T-cell (primary cell): ENCODE results near the gene NAA16. TPM values are rescaled to one million over a fixed set of nuclear protein-coding genes. Genes with fewer than 3 reads are reported as not detected.
"Not testable (repeated sequence)": the region's sequence is repeated elsewhere in the genome, so short reads cannot be mapped to it uniquely, and the experiment has no call there.

ENCODE experiments used
- ATAC-seq, 4 experiments: fragments of 200-7000 bp in 3 of 4; fragments of 150-1000 bp in 1 of 4; cut with Tn5 transposase; replicated peaks in 1 of 4; 1 replicate in 3 of 4; 2 replicates in 1 of 4; pipeline ENCODE4 v1.10.0; 2021; ENCODE audit warnings: moderate library complexity in 3 of 4, mild to moderate bottlenecking in 2 of 4, moderate number of reproducible peaks in 1 of 4
- CTCF ChIA-PET, 2 donors: fragments of 300-600 bp; sonication (Branson Sonifier 250); formaldehyde crosslinking; loops; one replicate each; lab custom pipeline; 2022; ENCODE audit warnings: antibody characterized with exemption in 2 of 2; lab: Charles Lee
- POLR2A ChIA-PET, 2 donors: fragments of 300-600 bp; sonication (Branson Sonifier 250); formaldehyde crosslinking; loops; one replicate each; lab custom pipeline; 2022; ENCODE audit warnings: antibody characterized with exemption in 2 of 2; lab: Charles Lee
- DNase-seq, 35 experiments: peaks; one replicate each; pipeline versions ENCODE4 v3.0.0 to v3.0.0-alpha.2; 2013 to 2023
- H3K27ac ChIP-seq: one replicate; pipeline ENCODE4 v1.5.1; 2013; ENCODE audit warnings: low read length
- H3K27me3 ChIP-seq, 2 experiments: replicated peaks in 1 of 2; 1 replicate in 1 of 2; 2 replicates in 1 of 2; pipeline versions ENCODE4 v1.6.1 to v1.7.0; 2013; ENCODE audit warnings: low read length in 1 of 2, mixed read lengths in 1 of 2; ENCODE audit not compliant: control insufficient read depth in 2 of 2, insufficient read depth in 2 of 2; ENCODE audit errors: extremely low read depth in 1 of 2
- H3K36me3 ChIP-seq, 2 donors: 1 replicate in 1 of 2; 2 replicates in 1 of 2; pipeline versions ENCODE4 v1.6.1 to v1.7.0; 2013; ENCODE audit warnings: low read length in 1 of 2; ENCODE audit not compliant: control insufficient read depth in 2 of 2, insufficient read depth in 1 of 2; ENCODE audit errors: extremely low read depth in 1 of 2
- H3K4me1 ChIP-seq, 2 experiments: 1 replicate in 1 of 2; 2 replicates in 1 of 2; pipeline versions ENCODE4 v1.6.1 to v1.7.0; 2013; ENCODE audit warnings: low read length in 2 of 2, mixed read lengths in 1 of 2; ENCODE audit not compliant: insufficient read depth in 2 of 2, control insufficient read depth in 1 of 2; ENCODE audit errors: extremely low read depth in 1 of 2
- H3K4me3 ChIP-seq, 2 donors: 1 replicate in 1 of 2; 2 replicates in 1 of 2; pipeline versions ENCODE4 v1.5.1 to v1.7.0; 2013; ENCODE audit warnings: mild to moderate bottlenecking in 2 of 2, low read length in 1 of 2, moderate library complexity in 1 of 2; ENCODE audit not compliant: control insufficient read depth in 1 of 2; ENCODE audit errors: extremely low read depth in 1 of 2
- H3K9me3 ChIP-seq: 2 replicates; pipeline ENCODE4 v1.7.0; 2013
- H3K27ac Mint-ChIP-seq, 2 donors: one replicate each; pipeline ENCODE4 v1.8.0; 2020 to 2021; ENCODE audit warnings: mild to moderate bottlenecking in 2 of 2, mixed read lengths in 2 of 2
- H3K27me3 Mint-ChIP-seq, 2 donors: one replicate each; pipeline ENCODE4 v1.8.0; 2021 to 2022; ENCODE audit warnings: mixed read lengths in 2 of 2
- H3K36me3 Mint-ChIP-seq: one replicate; pipeline ENCODE4 v1.8.0; 2021; ENCODE audit warnings: mixed read lengths
- H3K4me1 Mint-ChIP-seq, 3 donors: one replicate each; pipeline ENCODE4 v1.8.0; 2020 to 2022; ENCODE audit warnings: mixed read lengths in 3 of 3, mild to moderate bottlenecking in 1 of 3
- H3K4me3 Mint-ChIP-seq, 3 donors: one replicate each; pipeline ENCODE4 v1.8.0; 2020 to 2022; ENCODE audit warnings: mild to moderate bottlenecking in 3 of 3, mixed read lengths in 3 of 3, moderate library complexity in 3 of 3
- H3K9me3 Mint-ChIP-seq, 3 donors: one replicate each; pipeline ENCODE4 v1.8.0; 2020 to 2022; ENCODE audit warnings: mixed read lengths in 3 of 3
- WGBS: methylation state at CpG from one replicate; pipeline ENCODE4 v1.1.5; 2013; ENCODE audit warnings: missing lambda C conversion rate; ENCODE audit not compliant: insufficient coverage; 5-methylcytosine and 5-hydroxymethylcytosine counted together
- total RNA-seq, 35 experiments: library from RNA in 6 of 35; stranded (reverse) in 6 of 35; fragments of 120-200 nt in 1 of 35; gene quantifications; one replicate each; pipeline versions ENCODE4 v1.2.1 to v1.2.4 and lab custom pipeline; 2013 to 2026

Gene NAA16
- total RNA-seq, 5 donors from 2014 or later (not counting 1 experiment from before 2014, with no cell fraction given): 45.7 to 93.7 (median 49.6) TPM

DNA sequence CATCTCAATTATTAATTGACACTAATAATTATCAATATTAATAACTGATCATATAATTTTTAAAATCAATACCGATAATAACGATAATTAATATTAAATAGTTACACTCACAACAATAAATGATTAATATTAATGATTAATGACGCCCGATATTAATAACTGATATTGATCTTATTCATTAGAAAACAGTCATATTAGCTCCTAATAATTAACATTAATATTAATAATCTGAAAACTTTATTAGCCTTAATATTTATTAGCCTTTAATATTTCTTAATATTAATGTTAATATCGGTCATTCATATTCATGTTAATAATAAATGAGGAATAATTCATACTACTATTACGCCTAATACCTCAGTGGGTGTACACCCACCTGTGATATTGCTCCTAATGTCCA is 113.6 kb downstream of the NAA16 start:
- CTCF ChIA-PET, H3K9me3 Mint-ChIP-seq, H3K27ac Mint-ChIP-seq, H3K4me3 ChIP-seq, H3K9me3 ChIP-seq, ATAC-seq, POLR2A ChIA-PET, H3K27ac ChIP-seq, H3K27me3 Mint-ChIP-seq, H3K4me3 Mint-ChIP-seq, H3K36me3 Mint-ChIP-seq, H3K36me3 ChIP-seq, DNase-seq: not testable (repeated sequence)
- H3K27me3 ChIP-seq: peaks cover 0 to 12% of the 10 kb centered on the region in 2 experiments
- H3K4me1 Mint-ChIP-seq: peaks cover 8 to 21% (median 10%) of the 10 kb centered on the region in 3 donors
- peaks cover 0 to 12% of the 10 kb centered on the region in 2 experiments for H3K4me1 ChIP-seq
- no CpG with 5 or more reads among the region's 6 CpGs for WGBS

DNA sequence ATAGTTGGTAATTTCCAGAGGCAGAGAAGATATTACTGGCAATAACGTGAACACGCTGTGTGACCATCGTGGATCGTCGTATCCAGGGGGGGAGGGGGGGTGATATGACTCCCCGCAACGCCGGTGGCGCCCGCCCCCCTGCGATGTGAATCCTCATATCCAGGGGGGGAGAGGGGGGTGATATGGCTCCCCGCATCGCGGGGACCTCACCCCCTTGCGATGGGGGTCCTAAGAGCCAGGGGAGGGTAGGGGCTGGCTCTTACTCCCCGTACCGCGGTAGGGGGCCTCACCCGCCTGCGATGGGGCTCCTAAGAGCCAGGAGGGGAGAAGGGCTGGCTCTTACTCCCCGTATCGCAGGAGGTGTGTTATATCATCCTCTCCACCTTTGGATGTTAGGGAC is 115.0 kb downstream of the NAA16 start:
- WGBS: 82% methylated on average over 8 of the region's 22 CpGs
- H3K4me3 Mint-ChIP-seq: no peak overlapping the region
- no peak for DNase-seq

More for the DNA sequence above, 115.0 kb downstream of the NAA16 start:
- Histone ChIP-seq H3K4me3 (no peak overlapping the region), H3K9me3 (no peaks in the 10 kb centered on the region), H3K4me1 (peaks cover 0 to 12% of the 10 kb centered on the region in 2 experiments), H3K27ac (no peak overlapping the region), H3K27me3 (peaks cover 0 to 12% of the 10 kb centered on the region in 2 experiments), H3K36me3 (no peaks in the 10 kb centered on the region)
- H3K27ac Mint-ChIP-seq: peak overlapping the region in 1 of 2 donors; percentile 9
- H3K36me3 Mint-ChIP-seq: no peaks in the 10 kb centered on the region
- CTCF ChIA-PET: no interaction called here
- H3K4me1 Mint-ChIP-seq: peaks cover 8 to 16% (median 10%) of the 10 kb centered on the region in 3 donors
- POLR2A ChIA-PET: no interaction called here
- no peaks in the 10 kb centered on the region for H3K9me3 Mint-ChIP-seq
- ATAC-seq: no peak
- peaks cover 0 to 3% of the 10 kb centered on the region in 2 donors for H3K27me3 Mint-ChIP-seq

Other genes starting within 250 kb of the NAA16 start
- gene WBP4, start 249.8 kb upstream of the NAA16 start, total RNA-seq: 1 to 10 TPM; 4.3 to 7.6 (median 4.8) TPM
- gene KBTBD6, start 178.5 kb upstream of the NAA16 start, total RNA-seq: 1 to 10 TPM; 3.0 to 8.8 (median 7.8) TPM
- gene KBTBD7, start 116.7 kb upstream of the NAA16 start, total RNA-seq: 10 to 100 TPM in 2 of 5 donors, 1 to 10 TPM in 3; 2.6 to 10.9 (median 9.3) TPM
- gene MTRF1, start 47.7 kb upstream of the NAA16 start, total RNA-seq: 10 to 100 TPM; 22.1 to 35.5 (median 26.6) TPM
- gene RGCC, start 146.3 kb downstream of the NAA16 start, total RNA-seq: 100 to 1,000 TPM; 151 to 515 (median 166) TPM